ENCODE data around the gene CFAP54. TPM values are rescaled to one million over a fixed set of nuclear protein-coding genes. Genes with fewer than 3 reads are reported as not detected.

CFAP54 gene
- under 1 TPM; 0.10 to 0.29 TPM for total RNA-seq

GRCh38 chr12:96489392-96490056 lies at the start of gene CFAP54:
TSS of gene CFAP54 (plus strand) at chr12:96489577. CDS start at chr12:96489610, 33 bp downstream.

GRCh38 chr12:96906849-96907670 lies 417.7 kb downstream of the CFAP54 start, which contains the start of gene NEDD1:
TSS of gene NEDD1 (plus strand) at chr12:96907257. CDS start at chr12:96909760, 2,503 bp downstream.

Other genes with a start within 250 kb of the CFAP54 start
- 10 to 100 TPM; 34.8 to 36.9 TPM for gene CDK17, start 89.1 kb upstream of the CFAP54 start, total RNA-seq

All from activated naive CD4-positive, alpha-beta T cell treated with anti-CD3 and anti-CD28 coated beads, Interleukin-2, amount 10 ng/mL, durations not matched to agents 5 hours and 36 hours (primary cell).